Stimulated activated CD4-positive, alpha-beta T cell treated with anti-CD3 and anti-CD28 coated beads, Interleukin-1b, Interleukin-23, amount 100 ng/mL, for 1 hour (primary cell): ENCODE results near the gene ADARB1.

Experiments
- DNase-seq, 2 donors: peaks; one replicate each; pipeline ENCODE4 v3.0.0-alpha.2; 2020; ENCODE audit warnings: low read depth in 2 of 2

The ADARB1 gene

DNA sequence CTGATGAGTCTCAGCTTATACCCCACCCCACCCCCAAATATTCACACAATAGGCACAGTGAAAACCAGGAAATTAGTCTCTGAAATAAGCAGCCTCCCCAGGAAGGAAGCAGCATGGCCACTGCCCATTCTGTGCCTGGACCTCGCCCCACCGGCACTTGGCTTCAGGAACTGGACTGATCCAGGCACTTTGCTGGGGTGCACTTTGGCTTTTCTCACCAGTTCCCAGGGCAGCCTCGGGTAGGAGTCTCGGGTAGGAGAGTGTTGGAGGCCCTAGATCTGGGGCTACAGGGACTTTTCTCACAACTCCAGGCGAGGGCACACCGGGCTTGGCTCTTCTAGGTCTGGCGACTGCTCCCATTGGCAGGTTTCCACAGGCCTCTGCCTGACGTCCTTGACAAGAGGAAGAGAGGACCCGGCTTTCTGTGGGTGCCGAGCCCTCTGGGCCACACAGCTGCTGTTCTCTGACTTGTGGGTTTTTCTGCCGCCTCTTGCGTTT, 18.7 kb downstream of the ADARB1 start:
- DNase-seq, result no peak

DNA sequence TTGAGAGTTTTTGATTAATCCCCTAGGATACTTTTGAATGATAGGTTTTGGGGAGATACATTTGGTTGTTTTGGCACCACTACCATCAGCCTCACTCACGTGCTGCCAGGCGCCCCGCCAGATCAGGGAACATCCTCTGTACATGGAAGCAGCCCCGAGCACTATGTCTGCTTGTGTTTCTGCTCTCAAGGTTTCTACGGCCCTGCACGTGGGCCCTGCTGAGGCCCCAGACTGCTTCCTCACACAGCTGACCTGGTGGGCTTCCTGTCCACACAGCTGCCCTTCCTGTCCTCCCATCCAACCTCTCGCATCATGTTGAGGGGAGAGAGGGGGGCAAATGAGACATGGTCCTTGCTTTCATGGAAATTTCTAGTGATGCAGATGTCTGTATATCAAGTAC, 20.0 kb downstream of the ADARB1 start:
- DNase-seq, result no peak

DNA sequence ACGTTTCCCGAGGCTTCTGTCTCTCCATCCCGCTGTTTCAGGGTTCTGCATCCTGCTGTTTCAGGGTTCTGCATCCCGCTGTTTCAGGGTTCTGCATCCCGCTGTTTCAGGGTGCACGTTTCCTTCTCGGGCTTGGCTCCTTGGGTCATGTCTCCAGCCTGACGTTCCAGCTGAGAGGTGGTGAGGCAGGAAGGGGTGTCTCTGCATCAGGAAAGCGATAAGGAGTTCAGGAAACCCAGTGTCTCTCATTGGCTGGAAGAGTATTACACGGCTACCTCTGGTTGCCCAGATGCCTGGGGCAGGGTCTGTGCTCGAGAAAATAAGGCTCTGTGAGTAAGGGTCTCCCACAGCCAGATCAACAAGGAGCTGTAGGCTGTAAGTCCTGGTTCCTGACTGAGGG, 21.1 kb downstream of the ADARB1 start:
- DNase-seq, result no peak

DNA sequence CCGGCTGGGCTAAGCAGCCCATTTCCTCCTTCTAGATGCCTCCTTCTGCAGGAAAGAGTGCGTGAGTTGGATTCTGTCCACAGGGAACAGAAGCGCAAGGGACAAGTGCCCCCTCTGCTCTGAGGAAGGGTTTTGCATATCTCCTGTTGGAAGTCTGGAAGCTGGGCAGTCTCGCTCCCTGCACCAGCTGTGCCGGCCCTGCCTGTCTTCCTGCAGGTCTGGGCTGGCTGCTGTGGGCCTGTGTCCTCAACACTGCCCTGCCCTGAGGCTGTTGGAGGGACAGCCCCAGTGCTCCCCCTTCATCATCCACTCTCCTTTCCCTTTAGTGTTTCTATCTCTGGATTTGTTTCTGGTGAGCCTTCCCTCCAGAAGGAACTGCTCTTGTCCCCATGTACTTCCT, 21.8 kb downstream of the ADARB1 start:
- no peak for DNase-seq

DNA sequence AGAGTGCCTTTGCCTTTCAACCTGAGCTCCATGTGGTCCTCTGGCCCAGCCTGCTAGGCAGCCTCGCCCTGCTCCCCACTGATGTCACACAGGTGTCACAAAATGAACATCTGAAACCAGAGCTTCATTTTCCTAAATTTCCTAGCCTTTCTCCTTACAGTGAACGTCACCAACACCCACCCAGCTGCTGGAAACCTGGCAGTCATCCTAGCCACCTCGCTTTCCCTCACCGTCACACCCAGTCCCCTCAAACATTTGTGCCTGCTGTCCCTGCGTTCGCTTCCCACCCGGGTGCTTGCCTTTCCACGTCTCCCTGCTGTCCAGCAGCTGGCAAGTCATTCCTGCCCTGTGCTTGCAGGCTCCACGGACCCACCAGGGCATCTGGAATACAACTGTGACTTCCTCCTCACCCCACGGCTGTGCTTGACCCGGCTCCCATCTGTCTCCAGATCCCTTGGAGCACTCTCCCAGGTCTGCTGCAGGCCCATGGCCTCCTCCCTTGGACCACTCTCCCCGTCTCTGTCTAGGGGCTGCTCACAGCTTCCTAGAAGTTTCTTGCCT, 23.5 kb downstream of the ADARB1 start:
- no peak for DNase-seq

DNA sequence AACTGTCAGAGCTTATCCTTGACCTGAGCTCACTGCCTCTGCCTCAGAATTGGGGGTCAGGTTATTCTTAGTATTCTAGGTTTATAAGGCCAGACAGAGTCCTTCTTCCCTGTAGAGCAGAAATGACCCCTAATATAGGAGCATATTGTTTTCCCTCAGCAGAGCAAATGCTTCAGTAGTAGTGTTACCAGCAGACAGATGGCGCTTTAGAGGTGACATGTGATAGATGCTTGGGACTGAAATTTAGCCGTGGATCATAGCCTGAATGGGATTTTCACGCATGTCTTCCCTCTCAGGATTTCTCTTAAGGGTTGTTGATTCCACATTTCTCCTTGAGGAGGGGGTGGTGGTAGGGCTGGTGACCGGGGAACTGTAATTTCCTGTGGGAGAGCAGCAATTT, 24.5 kb downstream of the ADARB1 start:
- no peak for DNase-seq

DNA sequence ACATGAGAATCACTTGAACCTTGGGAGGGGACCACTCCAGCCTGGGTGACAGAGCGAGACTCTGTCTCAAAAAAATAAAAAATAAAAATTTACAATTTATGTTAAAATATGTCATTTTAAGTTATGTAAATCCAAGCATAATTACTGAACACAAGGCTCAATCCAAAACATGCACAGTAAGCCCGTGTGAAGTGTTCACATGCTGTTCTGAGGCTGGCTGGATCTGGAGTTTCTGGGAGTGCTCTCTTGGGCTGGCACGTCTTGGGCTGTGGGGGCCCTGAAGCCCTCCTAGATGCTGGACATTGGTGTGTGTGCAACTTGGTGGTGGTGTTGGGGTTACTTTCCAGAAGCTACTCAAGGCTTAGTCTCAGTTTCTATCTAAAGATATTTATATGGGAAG, 25.2 kb downstream of the ADARB1 start:
- no peak for DNase-seq

DNA sequence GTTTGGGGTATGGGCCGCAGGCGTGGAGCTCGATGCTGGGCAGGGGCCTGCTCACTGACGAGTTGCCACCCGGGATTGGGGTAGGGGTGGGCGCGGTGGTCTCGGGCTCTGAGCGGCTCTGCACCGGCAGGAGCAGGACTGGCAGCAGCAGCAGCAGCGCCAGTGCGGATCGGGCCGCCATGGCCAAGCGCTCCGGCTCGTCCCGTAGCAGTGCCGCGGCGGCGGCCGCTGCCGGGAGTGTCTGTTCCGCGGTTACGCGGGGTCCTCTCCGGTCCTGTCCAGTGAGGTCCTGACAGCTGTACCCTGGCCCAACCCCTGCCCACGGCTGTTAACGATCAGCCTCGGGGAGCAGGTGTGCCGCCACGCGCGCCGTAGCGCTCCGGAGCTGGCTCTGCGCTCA, 26.5 kb downstream of the ADARB1 start:
- no peak for DNase-seq

DNA sequence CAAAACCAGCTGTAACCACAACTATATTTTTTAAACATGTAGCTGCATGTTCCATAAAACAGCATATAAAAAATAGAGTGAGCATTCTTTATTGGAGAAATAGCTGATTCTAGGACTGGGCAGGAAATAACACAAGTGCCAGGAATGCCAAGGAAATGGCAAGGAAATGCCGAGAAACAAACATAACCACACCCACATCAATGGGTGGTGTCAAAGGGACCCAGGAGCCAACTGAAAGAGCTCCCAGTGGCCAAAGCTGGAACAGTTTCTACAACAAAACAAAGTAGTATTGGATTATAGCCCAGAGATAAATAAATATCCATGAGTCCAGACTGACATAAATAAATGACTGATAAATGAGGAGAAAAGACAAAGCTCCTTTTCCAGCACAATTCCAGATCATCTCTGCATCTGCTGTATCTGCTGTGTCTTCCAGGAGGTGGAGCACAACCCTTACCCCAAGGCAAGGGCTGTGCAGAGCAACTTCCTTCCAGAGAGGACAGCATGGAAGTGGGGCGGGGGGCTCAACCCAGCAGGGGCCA, 28.1 kb downstream of the ADARB1 start:
- no peak for DNase-seq

DNA sequence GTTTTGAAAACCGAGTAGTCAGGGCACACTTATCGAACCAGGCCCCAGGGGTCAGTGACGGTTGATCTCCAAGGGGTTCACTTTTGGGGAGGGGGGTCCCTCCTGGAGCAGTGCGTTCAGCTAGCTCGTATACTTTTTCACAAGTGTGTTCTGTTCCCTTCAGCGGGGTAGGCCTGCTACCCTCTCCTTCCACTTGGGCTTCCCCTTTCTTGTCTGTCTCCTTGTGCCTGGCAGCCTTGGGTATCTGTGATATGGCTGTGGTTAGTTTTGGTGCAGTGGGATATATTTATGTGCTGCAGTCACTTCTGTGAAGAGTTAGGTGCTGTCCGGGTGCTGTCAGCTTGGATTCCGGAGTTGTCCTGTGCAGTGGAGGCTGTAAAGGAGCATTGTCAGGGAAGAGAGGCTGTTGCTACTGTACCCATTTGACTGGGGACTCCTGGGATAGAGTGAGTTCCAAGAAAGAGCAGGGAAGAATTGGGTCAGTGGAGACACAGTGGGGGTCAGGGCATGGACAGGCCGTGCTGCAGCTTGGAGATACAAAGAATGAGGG, 29.7 kb downstream of the ADARB1 start:
- DNase-seq, result no peak

DNA sequence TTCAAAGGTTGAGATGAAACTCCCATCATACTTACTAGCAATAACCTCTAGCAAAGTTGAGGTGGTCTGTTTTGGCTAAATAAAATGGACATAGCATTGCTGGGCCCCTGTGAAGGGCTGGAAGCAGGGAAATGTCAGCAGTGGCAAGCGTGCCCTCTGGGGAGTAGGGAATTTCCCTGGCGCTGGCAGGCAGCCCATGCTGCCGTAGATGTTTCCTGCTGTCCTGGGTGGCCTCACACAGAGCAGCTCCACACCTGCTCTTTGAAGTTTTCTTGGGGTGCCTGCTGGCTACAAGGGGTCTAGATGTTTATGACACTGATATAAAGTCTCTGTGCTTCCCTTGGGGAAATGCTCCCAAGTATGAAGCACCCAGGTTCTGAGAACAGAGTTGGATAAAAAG, 30.2 kb downstream of the ADARB1 start:
- no peak for DNase-seq

DNA sequence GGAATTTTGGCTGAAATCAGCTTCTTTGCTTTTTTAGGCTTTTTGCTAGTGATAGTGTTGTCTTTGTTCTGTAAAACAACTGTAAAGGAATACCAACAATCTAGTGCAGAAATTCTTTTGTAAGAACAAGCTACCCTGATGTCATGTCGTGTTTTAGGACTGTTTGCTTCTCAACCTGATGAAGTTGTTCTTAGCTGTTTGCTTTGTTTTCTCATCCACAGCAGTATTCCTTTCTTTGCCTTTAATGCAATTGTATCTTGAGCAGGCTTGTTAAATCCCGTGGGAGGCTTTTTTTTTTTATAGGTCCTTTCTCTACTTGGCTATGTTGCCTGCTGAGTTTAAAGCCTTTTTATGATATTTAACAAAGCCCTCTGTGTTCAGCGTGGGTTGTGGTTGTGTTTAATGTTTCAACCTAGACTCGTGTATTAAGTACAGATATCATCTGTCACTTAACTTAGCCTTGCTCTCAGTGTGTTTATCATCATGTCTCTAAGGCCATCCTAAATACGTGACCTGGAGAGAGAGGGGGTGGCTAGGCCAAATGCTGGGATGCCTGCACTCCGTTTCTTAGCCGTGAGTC, 31.6 kb downstream of the ADARB1 start:
- DNase-seq, result no peak

DNA sequence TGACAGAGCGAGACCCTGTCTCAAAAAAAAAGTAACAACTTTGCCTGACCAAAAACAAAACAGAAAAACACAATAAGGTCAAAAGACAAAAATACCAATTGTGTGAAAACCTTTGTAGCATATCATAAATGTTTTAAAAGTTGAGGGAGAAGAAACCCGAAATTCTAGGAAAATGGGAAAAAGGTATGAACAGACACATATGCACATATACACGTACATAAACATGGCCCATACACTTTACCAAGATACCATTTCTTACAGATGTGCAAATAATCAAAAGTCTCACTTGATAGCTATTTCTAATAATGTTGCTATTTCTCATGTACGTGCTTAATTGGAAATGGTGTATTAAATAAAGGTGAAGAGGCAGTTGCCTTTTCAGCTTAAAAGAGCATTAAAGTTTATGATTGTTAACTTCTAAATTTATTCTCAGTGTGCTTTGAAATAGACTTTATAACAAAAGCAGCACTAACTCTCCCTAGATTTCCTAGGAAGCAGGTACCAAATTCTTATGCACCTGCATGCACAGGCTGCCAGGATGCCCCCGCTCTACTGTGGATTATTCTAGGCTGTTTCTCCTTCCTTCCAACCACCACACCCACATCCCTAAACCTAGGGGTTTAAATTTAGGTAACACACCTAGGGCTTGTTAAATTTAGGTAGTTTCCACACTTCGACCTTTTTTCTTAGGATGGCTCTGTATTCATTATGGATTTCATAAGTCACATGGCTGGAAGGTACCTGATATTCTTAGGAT, 33.8 kb downstream of the ADARB1 start:
- no peak for DNase-seq

DNA sequence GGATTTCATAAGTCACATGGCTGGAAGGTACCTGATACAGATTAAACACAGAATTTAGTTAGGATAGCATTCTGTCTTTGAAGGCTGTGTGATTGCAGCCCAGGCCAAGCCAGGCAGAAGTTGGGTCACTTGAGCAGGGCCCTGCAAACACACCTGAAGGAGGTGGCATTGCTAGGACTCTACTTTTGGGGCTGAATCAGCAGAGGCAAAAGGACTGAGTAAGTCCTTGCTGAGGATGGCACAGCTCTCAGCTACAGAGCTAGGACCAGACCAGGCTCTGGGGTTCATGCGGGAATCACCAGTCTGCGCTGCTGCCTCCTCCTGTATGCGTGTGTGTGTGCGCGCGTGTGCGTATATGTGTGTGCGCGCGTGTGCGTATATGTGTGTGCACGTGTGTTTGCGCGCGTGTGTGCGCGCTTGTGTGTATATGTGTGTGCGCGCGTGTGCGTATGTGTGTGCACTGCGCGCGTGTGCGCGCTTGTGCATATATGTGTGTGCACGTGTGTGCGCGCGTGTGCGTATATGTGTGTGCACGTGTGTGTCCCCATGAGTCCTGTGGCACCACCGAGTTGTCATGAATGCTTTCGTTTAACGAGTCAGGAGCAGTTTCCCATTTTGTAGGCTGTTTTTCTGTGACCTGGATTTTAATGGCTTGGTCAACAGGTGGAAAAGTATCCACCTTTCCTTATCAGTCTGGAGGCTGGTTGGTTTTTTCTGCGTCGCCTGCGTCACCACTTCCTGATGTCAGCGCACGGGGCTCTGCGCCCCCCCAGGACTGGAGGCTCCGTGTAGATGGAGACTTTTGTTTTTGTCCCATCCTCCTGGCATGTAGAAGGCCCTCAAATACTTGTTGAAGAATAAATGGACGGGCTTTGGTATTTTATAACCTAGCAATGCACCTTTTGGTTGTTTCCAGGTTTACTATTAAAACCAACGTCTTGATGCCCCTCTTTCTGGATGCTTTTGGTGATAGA, 34.7 kb downstream of the ADARB1 start:
- DNase-seq, result no peak

DNA sequence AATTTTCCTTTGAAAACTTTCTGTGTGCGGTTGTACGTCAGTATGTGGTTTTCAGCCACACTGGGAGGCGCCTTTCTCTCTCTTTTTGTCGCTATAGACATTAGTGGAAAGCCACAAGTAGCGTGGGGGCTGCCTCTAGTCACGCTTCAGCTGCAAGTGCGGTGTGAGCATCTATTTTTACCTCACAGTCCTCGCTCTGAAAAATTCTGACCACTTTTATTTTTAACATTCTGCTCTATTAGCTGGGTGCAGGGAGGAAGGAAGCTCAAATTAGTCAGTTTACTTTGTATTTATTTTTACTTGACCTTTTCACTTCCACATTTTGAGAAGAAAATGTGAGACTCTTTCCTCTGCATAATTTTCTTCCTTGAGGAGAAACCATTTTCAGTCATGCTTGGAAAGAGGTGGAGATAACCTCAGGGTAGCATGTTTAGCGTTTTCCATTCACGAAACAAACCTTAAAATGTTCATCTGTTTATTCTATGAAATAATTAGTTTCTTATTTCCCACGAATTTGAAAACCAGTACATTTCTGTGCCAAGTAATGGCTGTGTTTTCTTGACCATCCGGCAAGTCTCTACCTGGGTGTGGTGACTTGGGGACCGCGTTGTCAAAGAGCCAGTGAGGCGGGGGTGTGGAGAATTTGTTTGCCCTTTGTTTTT, 35.6 kb downstream of the ADARB1 start:
- DNase-seq, result no peak

DNA sequence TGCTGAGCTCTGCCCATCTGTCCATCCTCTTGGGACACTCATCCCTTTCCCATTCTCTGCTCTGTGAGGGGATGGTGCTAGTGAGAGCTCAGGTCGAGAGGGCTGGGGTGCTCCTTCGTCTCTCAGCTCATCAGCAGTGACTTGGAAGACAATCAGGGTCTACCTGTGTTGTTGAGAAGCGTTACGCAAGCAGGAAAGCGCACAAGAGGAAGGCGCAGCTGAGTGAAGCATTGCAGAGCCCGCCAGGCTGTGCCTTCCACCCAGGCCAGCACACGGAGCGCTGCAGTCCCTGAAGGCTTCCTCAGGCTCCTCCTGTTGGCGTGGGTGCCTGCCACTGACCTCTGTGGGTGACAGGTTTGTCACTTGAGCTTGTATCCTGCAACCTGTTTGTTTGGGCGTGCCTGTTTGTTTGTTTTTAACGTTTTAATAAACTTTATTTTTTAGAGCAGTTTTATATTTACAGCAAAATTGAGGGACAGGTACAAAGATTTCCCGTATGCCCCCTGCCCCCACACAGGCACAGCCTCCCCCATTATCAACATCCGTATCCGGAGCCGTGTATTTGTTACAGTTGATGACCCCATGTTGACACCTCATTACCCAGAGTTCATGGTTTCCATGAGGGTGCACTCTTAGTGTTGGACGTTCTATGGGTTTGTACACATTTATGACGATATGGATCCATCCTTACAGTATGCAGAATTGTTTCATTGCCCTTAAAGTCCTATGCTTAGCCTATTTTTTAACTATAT, 36.7 kb downstream of the ADARB1 start:
- no peak for DNase-seq

DNA sequence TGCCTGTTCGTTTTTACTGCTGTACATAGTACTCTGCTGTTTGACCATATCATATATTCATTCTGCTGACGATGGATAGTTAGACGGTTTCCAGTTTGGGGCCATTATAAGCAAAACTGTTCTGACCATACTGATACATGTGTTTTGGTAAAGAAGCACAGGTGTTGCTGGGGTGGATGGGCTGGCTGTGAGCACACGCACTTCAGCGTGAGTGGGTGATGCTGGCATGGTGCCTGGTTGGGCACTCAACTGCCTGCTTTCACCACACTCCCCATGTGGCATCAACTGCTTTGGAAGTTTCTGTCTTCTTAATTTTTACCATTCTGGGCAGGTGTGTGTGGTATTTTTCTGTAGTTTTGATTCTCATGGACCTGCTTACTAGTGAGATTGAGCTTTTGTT, 37.3 kb downstream of the ADARB1 start:
- DNase-seq, result no peak

DNA sequence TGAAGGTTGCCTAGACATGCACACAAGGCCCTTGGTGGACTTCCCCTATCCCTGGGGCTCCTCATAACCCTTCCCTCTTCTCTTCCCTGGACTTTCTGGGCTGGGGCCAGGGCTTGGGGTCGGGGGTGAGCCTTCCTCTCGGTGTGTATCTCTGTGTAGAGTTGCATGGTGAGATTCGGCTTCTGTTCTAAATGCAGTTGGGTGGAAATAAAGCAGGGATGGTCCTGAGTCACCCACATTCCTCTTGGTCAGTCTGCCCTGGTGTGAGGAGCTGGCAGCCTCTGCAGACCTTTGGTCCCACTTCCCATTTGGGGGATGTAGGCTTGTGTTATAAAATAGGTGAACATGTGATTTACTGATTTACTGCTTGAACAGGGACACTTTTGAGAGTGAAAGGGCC, 38.0 kb downstream of the ADARB1 start:
- no peak for DNase-seq

DNA sequence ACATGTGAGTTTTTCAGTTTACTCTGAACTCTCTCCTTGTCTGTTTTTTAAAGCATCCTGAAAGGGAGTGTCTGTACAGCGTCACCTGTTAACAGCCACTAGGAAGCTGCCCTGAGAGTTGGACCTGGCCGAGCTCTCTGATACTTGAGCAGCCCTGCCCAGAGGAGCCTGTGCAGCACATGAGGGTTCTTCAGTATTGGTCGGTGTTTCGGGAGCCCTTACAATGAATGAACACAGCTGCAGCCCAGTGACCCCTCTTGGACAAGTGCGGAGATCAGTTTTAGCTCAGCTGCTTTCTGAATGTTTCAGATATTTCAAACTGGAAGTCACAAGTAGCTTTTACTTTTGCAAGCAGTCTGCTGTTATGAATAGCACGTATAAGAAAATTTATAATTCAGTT, 39.2 kb downstream of the ADARB1 start:
- no peak for DNase-seq

DNA sequence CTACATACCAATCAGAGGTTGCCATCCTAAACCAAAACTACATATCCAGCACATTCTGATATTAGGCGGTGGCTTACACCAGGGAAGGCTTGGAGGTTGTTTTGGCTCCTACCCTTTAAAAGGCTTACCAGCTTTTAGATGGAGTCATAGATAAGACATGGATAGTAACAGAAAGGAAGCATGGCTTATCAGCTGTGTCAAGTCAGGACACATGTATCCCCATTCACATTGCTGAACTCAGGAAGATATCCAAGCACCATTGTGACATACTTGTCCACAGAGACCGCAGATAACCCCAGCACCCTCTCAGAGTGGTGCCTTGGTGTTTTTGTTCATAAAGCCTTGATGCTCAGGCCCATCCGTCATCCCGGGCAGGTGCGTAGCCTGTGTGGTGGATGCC, 39.7 kb downstream of the ADARB1 start:
- DNase-seq, result no peak
